IMR-90 (cell line): ENCODE data around the gene RUFY4. TPM values are rescaled to one million over a fixed set of nuclear protein-coding genes. Genes with fewer than 3 reads are reported as not detected.

Experiments used
- ATAC-seq: fragments of 200-7000 bp; cut with Tn5 transposase; 2 replicates; pipeline ENCODE4 v1.9.1; 2020; ENCODE audit warnings: low read depth, mild to moderate bottlenecking, moderate library complexity
- BruUV-seq: library from RNA; stranded (reverse); fragments of 400-500 nt; replicated peaks from 2 replicates; lab custom pipeline; 2021; lab: Mats Ljungman, UMichigan
- CTCF ChIA-PET: fragments of 300-600 bp; formaldehyde crosslinking; extraction: SDS; loops from one replicate; lab custom pipeline; 2021; ENCODE audit warnings: antibody characterized with exemption; lab: Yijun Ruan, JAX
- POLR2A ChIA-PET: fragments of 300-600 bp; sonication (Branson Sonifier 250); formaldehyde crosslinking; loops from one replicate; lab custom pipeline; 2022; ENCODE audit warnings: antibody characterized with exemption; ENCODE audit not compliant: unreplicated experiment; lab: Charles Lee
- DNase-seq: peaks from one replicate; pipeline ENCODE4 v3.0.0; 2013
- H2AFZ ChIP-seq: replicated peaks from 2 replicates; pipeline ENCODE3; 2013; ENCODE audit warnings: low read length, mild to moderate bottlenecking; ENCODE audit not compliant: poor library complexity
- H2AK5ac ChIP-seq: 2 replicates; pipeline ENCODE4 v1.6.1; 2013; ENCODE audit warnings: low read depth, low read length, inconsistent platforms
- H2AK9ac ChIP-seq: replicated peaks from 2 replicates; pipeline ENCODE3; 2013; ENCODE audit warnings: mild to moderate bottlenecking, low read depth, low read length, moderate library complexity; ENCODE audit not compliant: poor library complexity
- H2BK120ac ChIP-seq: 2 replicates; pipeline ENCODE4 v1.6.1; 2013; ENCODE audit warnings: low read depth, low read length, inconsistent platforms
- H2BK15ac ChIP-seq: 3 replicates; pipeline ENCODE4 v1.6.1; 2013; ENCODE audit warnings: low read depth, low read length, inconsistent platforms
- H2BK20ac ChIP-seq: 2 replicates; pipeline ENCODE4 v1.6.1; 2013; ENCODE audit warnings: low read depth, mild to moderate bottlenecking, inconsistent platforms, low read length, moderate library complexity
- H2BK5ac ChIP-seq: 2 replicates; pipeline ENCODE4 v1.6.1; 2013; ENCODE audit warnings: mild to moderate bottlenecking, low read depth, low read length, inconsistent platforms; ENCODE audit not compliant: poor library complexity, severe bottlenecking
- H3K14ac ChIP-seq: replicated peaks from 2 replicates; pipeline ENCODE4 v1.6.1; 2013; ENCODE audit warnings: low read depth, low read length, inconsistent platforms
- H3K18ac ChIP-seq: 2 replicates; pipeline ENCODE4 v1.6.1; 2013; ENCODE audit warnings: low read depth, low read length, control low read depth
- H3K23ac ChIP-seq: 2 replicates; pipeline ENCODE4 v1.6.1; 2013; ENCODE audit warnings: low read depth, low read length, inconsistent platforms
- H3K27ac ChIP-seq: 2 replicates; pipeline ENCODE4 v1.5.1; 2013; ENCODE audit warnings: mild to moderate bottlenecking, control low read depth, low read length; ENCODE audit not compliant: insufficient read depth
- H3K27me3 ChIP-seq: 2 replicates; pipeline ENCODE4 v1.6.1; 2013; ENCODE audit warnings: low read length; ENCODE audit not compliant: control insufficient read depth, insufficient read depth
- H3K36me3 ChIP-seq: 2 replicates; pipeline ENCODE4 v1.6.1; 2013; ENCODE audit warnings: low read length, mixed read lengths; ENCODE audit not compliant: control insufficient read depth, insufficient read depth
- H3K4ac ChIP-seq: 2 replicates; pipeline ENCODE4 v1.6.1; 2013; ENCODE audit warnings: low read depth, low read length, inconsistent platforms
- H3K4me1 ChIP-seq: 2 replicates; pipeline ENCODE4 v1.6.1; 2013; ENCODE audit warnings: low read length, mixed read lengths; ENCODE audit not compliant: control insufficient read depth, insufficient read depth
- H3K4me2 ChIP-seq: 2 replicates; pipeline ENCODE4 v1.6.1; 2013; ENCODE audit warnings: low read depth, mild to moderate bottlenecking, control low read depth, low read length, moderate library complexity
- H3K4me3 ChIP-seq: 2 replicates; pipeline ENCODE4 v1.5.1; 2013; ENCODE audit warnings: low read depth, mild to moderate bottlenecking, control low read depth, low read length, moderate library complexity; ENCODE audit not compliant: insufficient read depth
- H3K56ac ChIP-seq: 2 replicates; pipeline ENCODE4 v1.6.1; 2013; ENCODE audit warnings: low read length, inconsistent platforms; ENCODE audit not compliant: insufficient read depth; ENCODE audit errors: extremely low read depth
- H3K79me1 ChIP-seq, 2 experiments: 2 replicates each; pipeline ENCODE4 v1.6.1; 2013; ENCODE audit warnings: low read length in 2 of 2, inconsistent platforms in 1 of 2, low read depth in 1 of 2
- H3K9ac ChIP-seq: 2 replicates; pipeline ENCODE4 v1.6.1; 2013; ENCODE audit warnings: low read depth, low read length, control low read depth
- H3K9me1 ChIP-seq: 2 replicates; pipeline ENCODE4 v1.6.1; 2013; ENCODE audit warnings: low read length, inconsistent platforms; ENCODE audit not compliant: insufficient read depth
- H3K9me3 ChIP-seq: 2 replicates; pipeline ENCODE4 v1.6.1; 2013; ENCODE audit warnings: low read length; ENCODE audit not compliant: control insufficient read depth, insufficient read depth
- H4K20me1 ChIP-seq: 2 replicates; pipeline ENCODE4 v1.6.1; 2013; ENCODE audit warnings: low read length, inconsistent platforms; ENCODE audit not compliant: insufficient read depth
- H4K5ac ChIP-seq: 2 replicates; pipeline ENCODE4 v1.6.1; 2013; ENCODE audit warnings: mild to moderate bottlenecking, low read depth, low read length, control low read depth
- H4K8ac ChIP-seq, 2 experiments: 2 replicates each; pipeline ENCODE4 v1.6.1; 2013; ENCODE audit warnings: low read depth in 2 of 2, low read length in 2 of 2, control low read depth in 1 of 2, inconsistent platforms in 1 of 2
- H4K91ac ChIP-seq: 2 replicates; pipeline ENCODE4 v1.6.1; 2013; ENCODE audit warnings: low read depth, low read length, inconsistent platforms; ENCODE audit not compliant: insufficient read depth
- BHLHE40 ChIP-seq: fragments of 150-350 bp; IDR thresholded peaks from 2 replicates; pipeline ENCODE4 v1.6.1; 2016; ENCODE audit warnings: mild to moderate bottlenecking, low read depth, low read length
- CEBPB ChIP-seq: IDR thresholded peaks from 2 replicates; pipeline ENCODE4 v1.6.1; 2012; ENCODE audit warnings: low read depth, low read length, improper control_type of control experiment
- CTCF ChIP-seq: conservative IDR thresholded peaks from 2 replicates; pipeline ENCODE4 v1.5.1; 2012; ENCODE audit warnings: mild to moderate bottlenecking, low read depth, low read length, improper control_type of control experiment
- ELK1 ChIP-seq: fragments of 150-350 bp; IDR thresholded peaks from 2 replicates; pipeline ENCODE4 v1.6.1; 2016; ENCODE audit warnings: low read depth, mild to moderate bottlenecking, low read length, moderate library complexity, borderline replicate concordance
- MAFK ChIP-seq: IDR thresholded peaks from 2 replicates; pipeline ENCODE4 v1.6.1; 2012; ENCODE audit warnings: low read depth, low read length, improper control_type of control experiment
- MAZ ChIP-seq: IDR thresholded peaks from 2 replicates; pipeline ENCODE4 v1.6.1; 2012; ENCODE audit warnings: low read depth, mild to moderate bottlenecking, low read length, improper control_type of control experiment, moderate library complexity, borderline replicate concordance
- NFE2L2 ChIP-seq: fragments of 150-350 bp; IDR thresholded peaks from 2 replicates; pipeline ENCODE4 v1.6.1; 2016; ENCODE audit warnings: low read depth, mild to moderate bottlenecking, low read length
- POLR2A ChIP-seq: IDR thresholded peaks from 2 replicates; pipeline ENCODE4 v1.6.1; 2012; ENCODE audit warnings: mild to moderate bottlenecking, low read depth, low read length
- RAD21 ChIP-seq: IDR thresholded peaks from 2 replicates; pipeline ENCODE4 v1.6.1; 2012; ENCODE audit warnings: low read length, improper control_type of control experiment
- RCOR1 ChIP-seq: IDR thresholded peaks from 2 replicates; pipeline ENCODE4 v1.6.1; 2012; ENCODE audit warnings: mild to moderate bottlenecking, low read length, improper control_type of control experiment; ENCODE audit not compliant: insufficient replicate concordance
- RFX5 ChIP-seq: IDR thresholded peaks from 2 replicates; pipeline ENCODE4 v1.8.0; 2012; ENCODE audit warnings: low read depth, mild to moderate bottlenecking, low read length, moderate library complexity
- SMC3 ChIP-seq: fragments of 150-350 bp; IDR thresholded peaks from 2 replicates; pipeline ENCODE4 v1.6.1; 2016; ENCODE audit warnings: low read depth, mild to moderate bottlenecking, antibody characterized with exemption, low read length, moderate library complexity
- USF2 ChIP-seq: fragments of 150-350 bp; IDR thresholded peaks from 2 replicates; pipeline ENCODE4 v1.6.1; 2017; ENCODE audit warnings: mild to moderate bottlenecking, antibody characterized with exemption, low read length, low read depth
- WGBS, 2 experiments: methylation state at CpG; one replicate each; pipeline versions ENCODE4 v1.1.5 to v1.1.7; 2013; ENCODE audit warnings: missing lambda C conversion rate in 2 of 2; ENCODE audit not compliant: insufficient read length in 1 of 2; ENCODE audit errors: extremely low coverage in 2 of 2; 5-methylcytosine and 5-hydroxymethylcytosine counted together
- dilution Hi-C: fragments of 300-500 bp; cut with HindIII; formaldehyde crosslinking; loops from one replicate; pipeline ENCODE4 v1.14.3; 2018; ENCODE audit warnings: low sequenced_read_pairs; ENCODE audit not compliant: unreplicated experiment
- in situ Hi-C: fragments of 300-500 bp; cut with MboI; formaldehyde crosslinking; loops from 3 replicates; pipeline ENCODE4 v1.14.3; 2019; ENCODE audit warnings: low sequenced_read_pairs, inconsistent platforms, mixed read lengths
- intact Hi-C: fragments of 100-400 bp; cut with micrococcal nuclease; formaldehyde crosslinking; loops from 2 replicates; pipeline ENCODE4 v1.10.0; 2022
- polyA plus RNA-seq, 3 experiments: library from polyadenylated mRNA; depleted of rRNA; stranded (reverse); fragments of >200 nt; gene quantifications; 2 replicates each; pipeline ENCODE4 v1.2.3, GENCODE V29; 2012; ENCODE audit warnings: low replicate concordance in 1 of 3
- total RNA-seq: library from RNA; depleted of rRNA; stranded (reverse); fragments of >200 nt; gene quantifications from 2 replicates; pipeline ENCODE4 v1.2.3, GENCODE V29; 2012

The RUFY4 gene
- total and polyA plus RNA-seq, 2 of the 4 experiments (the other 2 are of a cell fraction) = not detected

- H3K9me1 ChIP-seq = peaks cover 8% of the 10 kb centered on the region
- no peak overlapping the region for H3K56ac ChIP-seq
- H2AK9ac ChIP-seq = no peak overlapping the region
- H3K27me3 ChIP-seq = peaks cover 35% of the 10 kb centered on the region
- no peak overlapping the region for H3K4ac ChIP-seq
- H3K36me3 ChIP-seq = no peaks in the 10 kb centered on the region
- H3K4me3 ChIP-seq = no peak overlapping the region
- no peak overlapping the region for H3K23ac ChIP-seq
- H2AK5ac ChIP-seq = no peak overlapping the region
- peak; percentile 26 for DNase-seq
- in situ Hi-C loops = loop anchor here (10.0 kb wide), 1 partner anchor 235 kb away; no protein-coding TSS in a partner anchor
- no peak overlapping the region for H3K9ac ChIP-seq
- H2BK20ac ChIP-seq = no peak overlapping the region
- H3K27ac ChIP-seq = 0 out of 2 replicates have a peak overlapping the region, but pooled peaks have one; percentile 2
- no peak overlapping the region for H2BK15ac ChIP-seq
- 0 out of 2 replicates have a peak overlapping the region, but pooled peaks have one; percentile 5 for H4K5ac ChIP-seq
- CTCF ChIA-PET = interaction anchor here (0.6 kb wide), 1 partner anchor 247 kb away, joined by 5 read pairs; no protein-coding TSS in a partner anchor
- BruUV-seq = no TSS peak
- H3K9me3 ChIP-seq = no peaks in the 10 kb centered on the region
- H3K79me1 ChIP-seq = no peaks in the 10 kb centered on the region
- peaks cover 6% of the 10 kb centered on the region; the same call in 1 of the 2 replicates for H3K4me1 ChIP-seq
- dilution Hi-C loops = no loop called here
- POLR2A ChIA-PET = no interaction called here
- intact Hi-C loops = no loop called here
- no peak overlapping the region; the same call in 1 of the 2 replicates for H3K18ac ChIP-seq
- H2BK5ac ChIP-seq = no peak overlapping the region
- 59% methylated on average over 5 of the region's 17 CpGs; no CpG with 5 or more reads in 1 of the 2 experiments for WGBS, 2 experiments
- H4K8ac ChIP-seq = no peak overlapping the region
- H2BK120ac ChIP-seq = no peak overlapping the region
- no peak overlapping the region for H3K4me2 ChIP-seq
- H3K14ac ChIP-seq = no peak overlapping the region
- ATAC-seq = peak; percentile 41
- H4K20me1 ChIP-seq = no peaks in the 10 kb centered on the region; the same call in 1 of the 2 replicates
- no peak overlapping the region for H4K91ac ChIP-seq
- no peak overlapping the region for H2AFZ ChIP-seq
- TF ChIP-seq ELK1 (no peak), CEBPB (no peak), MAZ (no peak), RFX5 (no peak), BHLHE40 (no peak), NFE2L2 (no peak), USF2 (no peak), CTCF (no peak), RCOR1 (no peak), RAD21 (no peak), POLR2A (no peak), MAFK (no peak), SMC3 (no peak)
Observed at GRCh38 chr2:218029366-218030360, 39.4 kb upstream of the RUFY4 start.
